Embryonic facial prominence (tissue), 1 donor: ENCODE data around the gene SLC12A7.

Source experiments
- DNase-seq: peaks from one replicate; pipeline ENCODE4 v3.0.0-alpha.2; 2016; ENCODE audit errors: extremely low spot score

The SLC12A7 gene

GRCh38 chr5:1050423-1051365 is 61.2 kb downstream of the SLC12A7 start:
- DNase-seq = no peak

- DNase-seq = no peak
Measured at GRCh38 chr5:1048861-1049838, 62.7 kb downstream of the SLC12A7 start.

GRCh38 chr5:1048162-1048721 is 63.6 kb downstream of the SLC12A7 start:
- DNase-seq = no peak

GRCh38 chr5:1047332-1047965 is 64.4 kb downstream of the SLC12A7 start:
- no peak for DNase-seq

- no peak for DNase-seq
Measured at GRCh38 chr5:1045960-1046560, 65.8 kb downstream of the SLC12A7 start.

- DNase-seq = no peak
Measured at GRCh38 chr5:1044117-1044516, 67.7 kb downstream of the SLC12A7 start.

GRCh38 chr5:1043327-1043726 is 68.5 kb downstream of the SLC12A7 start:
- DNase-seq = no peak

- DNase-seq = no peak
Measured at GRCh38 chr5:1042626-1043025, 69.2 kb downstream of the SLC12A7 start.

- no peak for DNase-seq
Measured at GRCh38 chr5:1041225-1042143, 70.4 kb downstream of the SLC12A7 start.

GRCh38 chr5:1040571-1040970 is 71.3 kb downstream of the SLC12A7 start:
- DNase-seq = no peak

- no peak for DNase-seq
Measured at GRCh38 chr5:1039706-1040260, 72.1 kb downstream of the SLC12A7 start.

- no peak for DNase-seq
Measured at GRCh38 chr5:1039210-1039548, 72.7 kb downstream of the SLC12A7 start.

- no peak for DNase-seq
Measured at GRCh38 chr5:1038417-1039209, 73.2 kb downstream of the SLC12A7 start.

- DNase-seq = no peak
Measured at GRCh38 chr5:1037671-1038416, 74.0 kb downstream of the SLC12A7 start.

GRCh38 chr5:1037123-1037670 is 74.7 kb downstream of the SLC12A7 start:
- no peak for DNase-seq

GRCh38 chr5:1036504-1037122 is 75.2 kb downstream of the SLC12A7 start:
- DNase-seq = no peak
